K562 (cell line): ENCODE measurements around the gene OR7D2. TPM values are rescaled to one million over a fixed set of nuclear protein-coding genes. Genes with fewer than 3 reads are reported as not detected.

ENCODE experiments used
- DPF2 ChIP-seq: fragments of 450-650 bp; IDR thresholded peaks from 2 replicates; pipeline ENCODE4 v1.6.1; 2016
- EP400 ChIP-seq: fragments of 450-650 bp; IDR thresholded peaks from 2 replicates; pipeline ENCODE4 v1.6.1; 2017; ENCODE audit warnings: antibody characterized with exemption, mild to moderate bottlenecking, moderate library complexity
- FOXJ2 ChIP-seq: fragments of 200-800 bp; sonication (Bioruptor generic); IDR thresholded peaks from 2 replicates; pipeline ENCODE4 v1.6.1; 2016; ENCODE audit warnings: missing genetic modification characterization, missing compliant biosample characterization
- FOXK2 ChIP-seq, 2 experiments: fragments of 450-650 bp; IDR thresholded peaks in 1 of 2; conservative IDR thresholded peaks in 1 of 2; 2 replicates each; pipeline ENCODE4 v1.6.1; 2016; ENCODE audit warnings: low read depth in 2 of 2, mild to moderate bottlenecking in 1 of 2
- MAZ ChIP-seq, 2 experiments: fragments of 450-650 bp in 1 of 2; sonication (generic) in 1 of 2; formaldehyde crosslinking; IDR thresholded peaks in 1 of 2; conservative IDR thresholded peaks in 1 of 2; 2 replicates each; pipeline versions ENCODE4 v1.4.0 to v1.5.0; 2020; ENCODE audit warnings: mild to moderate bottlenecking in 1 of 2, missing genetic modification reagents in 1 of 2
- MXI1 ChIP-seq: IDR thresholded peaks from 2 replicates; pipeline ENCODE4 v1.6.1; 2011; ENCODE audit warnings: low read depth, mild to moderate bottlenecking, improper control_type of control experiment, low read length
- NRF1 ChIP-seq, 2 experiments: fragments of 450-650 bp; IDR thresholded peaks in 1 of 2; conservative IDR thresholded peaks in 1 of 2; 2 replicates each; pipeline ENCODE4 v1.6.1; 2014; ENCODE audit warnings: mild to moderate bottlenecking in 2 of 2
- OTX1 ChIP-seq: fragments of 450-650 bp; formaldehyde crosslinking; IDR thresholded peaks from 2 replicates; pipeline ENCODE4 v1.4.0; 2022; ENCODE audit warnings: mild to moderate bottlenecking
- PBX2 ChIP-seq, 2 experiments: IDR thresholded peaks in 1 of 2; conservative IDR thresholded peaks in 1 of 2; 2 replicates each; pipeline ENCODE4 v1.6.1; 2016; ENCODE audit warnings: low read depth in 2 of 2, mild to moderate bottlenecking in 1 of 2, missing compliant biosample characterization in 1 of 2, missing genetic modification characterization in 1 of 2, moderate library complexity in 1 of 2
- RBBP5 ChIP-seq: fragments of 200-600 bp; sonication (generic); IDR thresholded peaks from 2 replicates; pipeline ENCODE4 v1.6.1; 2012; ENCODE audit warnings: borderline replicate concordance, mild to moderate bottlenecking, low read length, control low read depth, inconsistent platforms; ENCODE audit not compliant: insufficient read depth, poor library complexity, severe bottlenecking
- SMAD1 ChIP-seq: fragments of 150-350 bp; IDR thresholded peaks from 2 replicates; pipeline ENCODE4 v1.6.1; 2014; ENCODE audit warnings: low read length, low read depth; ENCODE audit not compliant: partially characterized antibody
- SMARCA4 ChIP-seq: fragments of 450-650 bp; IDR thresholded peaks from 2 replicates; pipeline ENCODE4 v1.6.1; 2016
- TAF9B ChIP-seq: fragments of 450-650 bp; IDR thresholded peaks from 2 replicates; pipeline ENCODE4 v1.6.1; 2018; ENCODE audit warnings: mild to moderate bottlenecking; ENCODE audit not compliant: partially characterized antibody
- TBP ChIP-seq: optimal IDR thresholded peaks from 2 replicates; pipeline ENCODE3; 2011; ENCODE audit warnings: low read depth, low read length, improper control_type of control experiment
- ZNF436 ChIP-seq: fragments of 250-450, 450-650 bp; sonication (Bioruptor Pico); formaldehyde crosslinking; IDR thresholded peaks from 2 replicates; pipeline ENCODE4 v1.7.0; 2020; ENCODE audit warnings: mild to moderate bottlenecking
- polyA plus RNA-seq, 8 experiments: library from polyadenylated mRNA; depleted of rRNA in 4 of 8; stranded (reverse) in 5 of 8; unstranded in 3 of 8; fragments of >200 nt; fragmentation: Nextera tagmentation in 2 of 8; fragmentation: Illumina TruSeq in 1 of 8; extraction: Ambion mirVana in 2 of 8; extraction: Trizol in 1 of 8; gene quantifications; 2 replicates each; pipeline versions ENCODE4 v1.2.1 to v1.2.3, GENCODE V29; 2011 to 2014; ENCODE audit warnings: inconsistent platforms in 1 of 8, missing spikeins in 1 of 8
- total RNA-seq, 7 experiments: library from RNA; depleted of rRNA in 6 of 7; stranded (reverse); fragments of >200 nt in 6 of 7; fragmentation: Illumina TruSeq in 2 of 7; extraction: Trizol in 2 of 7; gene quantifications; 2 replicates each; pipeline versions ENCODE4 v1.2.1 to v1.2.3, GENCODE V29; 2011 to 2021; ENCODE audit warnings: low replicate concordance in 1 of 7
- TF ChIP-seq, protein P1 (sequence below): sonication (generic); formaldehyde crosslinking; IDR thresholded peaks from 2 replicates; pipeline ENCODE4 v1.8.0; 2022; ENCODE audit warnings: missing genetic modification reagents, mild to moderate bottlenecking, moderate library complexity, borderline replicate concordance
- TF ChIP-seq, protein P2 (sequence below): fragments of 450-650 bp; IDR thresholded peaks from 2 replicates; pipeline ENCODE4 v1.6.1; 2016; ENCODE audit warnings: mild to moderate bottlenecking
- TF ChIP-seq, protein P3 (sequence below): sonication (generic); formaldehyde crosslinking; IDR thresholded peaks from 2 replicates; pipeline ENCODE4 v1.8.0; 2022; ENCODE audit warnings: mild to moderate bottlenecking, missing genetic modification reagents

The OR7D2 gene
- total and polyA plus RNA-seq, 9 of the 15 experiments (the other 6 are each of a cell fraction or from before 2014, with no cell fraction given), result 0.05 to 0.75 (median 0.45) TPM

DNA sequence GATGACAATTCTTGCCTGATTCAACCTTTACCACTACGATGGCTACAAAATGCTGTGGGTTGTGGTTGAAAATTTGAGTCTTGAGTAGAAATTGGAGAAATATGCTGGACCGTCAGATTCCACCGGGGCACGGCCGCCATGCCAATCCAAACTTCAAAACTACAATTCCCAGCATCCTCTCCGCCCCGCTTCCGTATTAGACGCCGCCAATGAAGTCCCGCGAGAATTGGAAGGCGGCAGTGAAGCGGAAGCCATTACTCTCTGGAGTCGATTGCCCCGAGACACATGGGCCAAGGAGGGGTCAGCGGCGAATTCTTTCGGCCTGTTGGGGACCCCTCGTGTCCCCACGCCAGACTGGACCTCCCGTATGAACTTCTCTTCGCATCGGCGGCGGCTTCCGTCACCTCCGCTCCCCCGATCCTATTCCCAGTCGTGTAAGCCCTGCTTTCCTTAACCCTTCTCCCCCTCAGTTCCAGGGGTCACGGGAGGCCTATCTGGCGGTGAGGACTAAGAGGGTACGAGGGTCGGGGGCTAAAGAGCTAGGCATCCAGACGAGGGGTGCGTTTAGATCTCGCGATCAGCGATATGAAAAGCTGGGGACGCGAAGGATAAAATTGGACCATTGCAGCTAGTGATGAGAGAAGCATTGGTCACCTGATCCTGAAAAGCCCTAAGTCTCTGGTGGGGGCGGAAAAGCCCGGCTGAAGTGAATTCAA is 38.5 kb upstream of the OR7D2 start, which contains the start of gene ZNF317 (continued):
- TF ChIP-seq, protein P1, sequence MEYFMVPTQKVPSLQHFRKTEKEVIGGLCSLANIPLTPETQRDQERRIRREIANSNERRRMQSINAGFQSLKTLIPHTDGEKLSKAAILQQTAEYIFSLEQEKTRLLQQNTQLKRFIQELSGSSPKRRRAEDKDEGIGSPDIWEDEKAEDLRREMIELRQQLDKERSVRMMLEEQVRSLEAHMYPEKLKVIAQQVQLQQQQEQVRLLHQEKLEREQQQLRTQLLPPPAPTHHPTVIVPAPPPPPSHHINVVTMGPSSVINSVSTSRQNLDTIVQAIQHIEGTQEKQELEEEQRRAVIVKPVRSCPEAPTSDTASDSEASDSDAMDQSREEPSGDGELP (CRISPR knock-in tag), result peak; percentile 58; the same call in 1 of the 2 replicates
- TF ChIP-seq TAF9B, result peak; percentile 85
- peak; percentile 66 for TF ChIP-seq MXI1
- TF ChIP-seq PBX2 (CRISPR knock-in tag; IDR thresholded peaks at IDR 0.05; ENCODE audit: low read depth), result no peak
- 0 out of 2 replicates have a peak, but pooled peaks have one; percentile 5 for TF ChIP-seq PBX2 (tag; conservative IDR thresholded peaks at IDR 0.05; ENCODE audit: low read depth)
- TF ChIP-seq TBP, result peak; percentile 85
- peak in 1 of 2 experiments; percentile 17; a peak in 1 of 4 replicates for TF ChIP-seq FOXK2 (conservative IDR thresholded peaks at IDR 0.05 in 1 of 2, IDR thresholded peaks at IDR 0.05 in 1 of 2; ENCODE audit: low read depth in 2 of 2)
- no peak for TF ChIP-seq OTX1 (CRISPR knock-in tag)
- 0 out of 2 replicates have a peak, but pooled peaks have one; percentile 39 for TF ChIP-seq FOXJ2
- TF ChIP-seq NRF1 (conservative IDR thresholded peaks at IDR 0.05 in 1 of 2, IDR thresholded peaks at IDR 0.05 in 1 of 2), result peak in 1 of 2 experiments; percentile 29; a peak in 1 of 4 replicates
- TF ChIP-seq RBBP5, result peak; percentile 99
- TF ChIP-seq, protein P2, sequence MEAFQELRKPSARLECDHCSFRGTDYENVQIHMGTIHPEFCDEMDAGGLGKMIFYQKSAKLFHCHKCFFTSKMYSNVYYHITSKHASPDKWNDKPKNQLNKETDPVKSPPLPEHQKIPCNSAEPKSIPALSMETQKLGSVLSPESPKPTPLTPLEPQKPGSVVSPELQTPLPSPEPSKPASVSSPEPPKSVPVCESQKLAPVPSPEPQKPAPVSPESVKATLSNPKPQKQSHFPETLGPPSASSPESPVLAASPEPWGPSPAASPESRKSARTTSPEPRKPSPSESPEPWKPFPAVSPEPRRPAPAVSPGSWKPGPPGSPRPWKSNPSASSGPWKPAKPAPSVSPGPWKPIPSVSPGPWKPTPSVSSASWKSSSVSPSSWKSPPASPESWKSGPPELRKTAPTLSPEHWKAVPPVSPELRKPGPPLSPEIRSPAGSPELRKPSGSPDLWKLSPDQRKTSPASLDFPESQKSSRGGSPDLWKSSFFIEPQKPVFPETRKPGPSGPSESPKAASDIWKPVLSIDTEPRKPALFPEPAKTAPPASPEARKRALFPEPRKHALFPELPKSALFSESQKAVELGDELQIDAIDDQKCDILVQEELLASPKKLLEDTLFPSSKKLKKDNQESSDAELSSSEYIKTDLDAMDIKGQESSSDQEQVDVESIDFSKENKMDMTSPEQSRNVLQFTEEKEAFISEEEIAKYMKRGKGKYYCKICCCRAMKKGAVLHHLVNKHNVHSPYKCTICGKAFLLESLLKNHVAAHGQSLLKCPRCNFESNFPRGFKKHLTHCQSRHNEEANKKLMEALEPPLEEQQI, result 0 out of 2 replicates have a peak, but pooled peaks have one; percentile 7
- TF ChIP-seq EP400, result peak; percentile 95
- peak; percentile 32; the same call in 1 of the 2 replicates for TF ChIP-seq SMARCA4
- peak; percentile 67 for TF ChIP-seq SMAD1
- no peak for TF ChIP-seq ZNF436 (CRISPR knock-in tag)
- TF ChIP-seq DPF2, result 0 out of 2 replicates have a peak, but pooled peaks have one; percentile 14
- TF ChIP-seq, protein P3, sequence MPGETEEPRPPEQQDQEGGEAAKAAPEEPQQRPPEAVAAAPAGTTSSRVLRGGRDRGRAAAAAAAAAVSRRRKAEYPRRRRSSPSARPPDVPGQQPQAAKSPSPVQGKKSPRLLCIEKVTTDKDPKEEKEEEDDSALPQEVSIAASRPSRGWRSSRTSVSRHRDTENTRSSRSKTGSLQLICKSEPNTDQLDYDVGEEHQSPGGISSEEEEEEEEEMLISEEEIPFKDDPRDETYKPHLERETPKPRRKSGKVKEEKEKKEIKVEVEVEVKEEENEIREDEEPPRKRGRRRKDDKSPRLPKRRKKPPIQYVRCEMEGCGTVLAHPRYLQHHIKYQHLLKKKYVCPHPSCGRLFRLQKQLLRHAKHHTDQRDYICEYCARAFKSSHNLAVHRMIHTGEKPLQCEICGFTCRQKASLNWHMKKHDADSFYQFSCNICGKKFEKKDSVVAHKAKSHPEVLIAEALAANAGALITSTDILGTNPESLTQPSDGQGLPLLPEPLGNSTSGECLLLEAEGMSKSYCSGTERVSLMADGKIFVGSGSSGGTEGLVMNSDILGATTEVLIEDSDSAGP (CRISPR knock-in tag), result 0 out of 2 replicates have a peak, but pooled peaks have one; percentile 48
- peak; percentile 37 to 72; a peak in 3 of 4 replicates for TF ChIP-seq MAZ (CRISPR knock-in tag; conservative IDR thresholded peaks at IDR 0.05 in 1 of 2, IDR thresholded peaks at IDR 0.05 in 1 of 2)
